HG03060 (cell line): ENCODE results near the gene B4GALNT3.
"Not testable (repeated sequence)": the region's sequence is repeated elsewhere in the genome, so short reads cannot be mapped to it uniquely, and the experiment has no call there.

Experiments
- ATAC-seq: cut with Tn5 transposase; IDR thresholded peaks from one replicate; pipeline ENCODE4 v1.9.1; 2021; ENCODE audit warnings: low read depth, moderate number of reproducible peaks; ENCODE audit not compliant: unreplicated experiment

B4GALNT3 gene

DNA sequence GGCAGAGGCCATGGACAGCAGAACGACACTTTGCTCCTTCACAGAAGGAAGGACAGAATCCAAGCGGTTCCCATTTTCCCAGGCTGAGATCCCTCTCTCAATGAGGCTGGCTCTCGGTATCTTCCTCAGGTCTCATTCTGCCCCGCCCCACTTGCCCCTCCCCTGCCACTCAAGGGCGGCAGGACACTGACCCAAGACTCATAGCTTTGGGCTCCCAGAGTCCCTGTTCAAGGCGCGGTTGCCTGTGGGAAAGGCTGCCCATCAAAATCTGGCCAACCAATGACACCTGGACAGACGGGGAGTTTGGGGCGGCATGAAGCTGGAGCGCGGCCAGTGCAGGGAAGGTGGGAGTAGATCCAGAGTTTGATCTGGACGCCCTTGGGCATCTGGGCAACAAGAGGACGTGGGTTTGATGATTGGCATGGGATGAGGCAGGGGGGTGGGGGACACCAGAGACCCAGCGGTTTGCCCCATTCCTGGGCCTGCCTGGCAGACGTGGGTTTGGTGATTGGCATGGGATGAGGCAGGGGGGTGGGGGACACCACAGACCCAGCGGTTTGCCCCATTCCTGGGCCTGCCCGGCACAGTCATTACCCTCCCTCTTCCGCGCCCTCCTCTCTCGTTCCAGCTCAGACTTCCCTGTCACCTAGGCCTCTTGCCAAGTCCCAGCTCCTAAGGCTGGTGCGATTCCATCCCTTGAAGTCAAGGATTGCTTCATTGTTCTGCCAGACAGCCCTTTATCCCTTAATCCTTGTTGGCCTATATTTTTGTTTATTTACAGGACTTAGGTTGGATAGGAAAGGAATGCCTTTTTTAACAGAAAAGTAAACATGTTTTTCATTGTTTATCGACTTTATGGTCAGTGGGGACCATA is 111.4 kb downstream of the B4GALNT3 start:
- no peak for ATAC-seq

DNA sequence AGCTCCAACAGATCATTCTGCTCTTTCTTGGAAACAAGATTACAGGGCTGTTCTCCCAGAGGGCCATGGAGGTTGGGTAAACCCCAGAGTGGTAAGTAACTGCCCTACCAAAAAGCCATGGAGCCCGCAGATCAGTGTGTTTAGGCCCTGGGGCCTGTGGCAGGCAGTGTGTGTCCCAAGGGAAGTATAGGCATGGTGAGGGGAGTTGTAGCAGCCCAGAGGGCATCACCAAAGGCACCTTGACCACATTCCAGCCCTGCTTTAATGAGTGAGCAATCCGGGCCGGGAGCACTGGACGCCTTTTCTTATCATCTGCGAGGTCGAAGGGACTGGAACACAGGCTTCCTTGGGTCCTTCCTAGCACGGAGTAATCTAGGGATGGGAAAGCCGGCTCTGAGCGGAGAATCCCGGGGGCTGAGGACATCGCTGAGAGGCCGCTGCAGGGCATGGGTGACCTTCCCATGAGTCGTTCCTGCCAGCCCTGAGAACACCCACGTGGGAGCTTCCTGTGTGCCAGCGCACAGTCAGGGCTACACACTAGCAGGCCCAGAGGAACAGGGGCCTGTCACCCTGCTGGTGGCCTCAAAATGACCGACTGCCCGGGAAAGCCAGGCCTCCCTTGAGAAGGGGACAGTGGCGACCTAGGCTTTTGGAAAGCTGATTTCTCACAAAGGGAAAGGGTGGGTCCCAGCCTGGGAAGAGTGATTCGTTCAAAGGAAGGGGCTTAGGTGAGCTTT is 112.2 kb downstream of the B4GALNT3 start:
- no peak for ATAC-seq

DNA sequence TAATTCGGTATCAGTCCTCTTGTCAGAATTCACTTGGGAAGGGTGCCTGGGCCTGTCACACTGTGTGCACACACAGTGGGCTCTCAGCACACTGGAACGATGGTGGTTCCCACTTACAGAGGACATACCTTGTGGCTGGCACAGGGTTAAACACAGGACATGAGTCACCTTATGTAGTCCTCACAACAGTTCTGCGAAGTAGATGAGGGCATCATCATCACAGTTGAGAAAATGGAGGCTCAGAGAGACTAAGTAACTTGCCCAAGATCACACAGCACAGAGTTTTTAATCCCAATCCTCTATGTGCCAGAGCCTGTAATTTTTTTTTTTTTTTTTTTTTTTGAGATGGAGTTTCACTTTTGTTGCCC is 112.8 kb downstream of the B4GALNT3 start:
- no peak for ATAC-seq

DNA sequence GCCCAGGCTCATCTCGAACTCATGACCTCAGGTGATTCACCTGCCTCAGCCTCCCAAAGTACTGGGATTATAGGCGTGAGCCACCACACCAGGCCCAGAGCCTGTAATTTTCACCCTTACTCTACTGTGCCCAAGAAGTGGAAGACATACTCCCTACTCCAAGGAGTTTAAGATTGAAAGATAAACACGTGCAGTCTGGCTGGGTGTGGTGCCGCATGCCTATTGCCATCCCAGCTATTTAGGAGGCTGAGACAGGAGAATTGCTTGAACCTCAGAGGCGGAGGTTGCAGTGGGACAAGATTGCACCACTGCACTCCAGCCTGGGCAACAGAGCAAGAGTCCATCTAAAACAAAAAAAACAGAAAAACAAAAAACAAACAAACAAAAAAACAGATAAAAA is 113.5 kb downstream of the B4GALNT3 start:
- ATAC-seq, result no peak

DNA sequence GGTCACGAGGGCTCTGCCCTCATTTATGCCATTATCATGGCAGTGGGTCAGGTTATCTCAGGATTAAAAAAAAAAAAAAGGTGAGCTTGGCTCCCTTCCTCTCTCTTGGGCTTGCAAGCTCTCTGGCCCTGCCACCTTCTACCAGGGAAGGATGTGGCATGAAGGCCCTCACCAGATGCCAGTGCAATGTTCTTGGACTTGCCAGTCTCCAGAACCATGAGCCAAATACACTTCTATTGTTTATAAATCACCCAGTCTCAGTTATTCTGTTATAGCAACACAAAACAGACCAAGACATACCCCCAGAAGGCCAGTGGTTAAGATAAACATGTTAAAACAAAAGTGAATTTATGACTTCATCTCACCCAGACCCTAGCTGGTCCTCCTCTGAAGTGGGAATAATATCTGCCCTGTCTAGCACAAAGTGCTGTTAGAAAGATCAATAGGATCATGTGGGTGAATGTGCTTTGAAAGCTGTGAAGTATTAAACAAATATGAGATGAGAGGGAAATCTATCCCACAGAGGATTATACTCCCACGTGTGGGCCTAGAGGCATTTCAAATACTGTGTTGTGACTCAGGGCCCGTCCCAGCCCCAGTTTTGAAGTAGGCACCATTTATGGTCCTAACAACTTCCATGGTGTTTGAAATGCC is 114.9 kb downstream of the B4GALNT3 start:
- no peak for ATAC-seq

DNA sequence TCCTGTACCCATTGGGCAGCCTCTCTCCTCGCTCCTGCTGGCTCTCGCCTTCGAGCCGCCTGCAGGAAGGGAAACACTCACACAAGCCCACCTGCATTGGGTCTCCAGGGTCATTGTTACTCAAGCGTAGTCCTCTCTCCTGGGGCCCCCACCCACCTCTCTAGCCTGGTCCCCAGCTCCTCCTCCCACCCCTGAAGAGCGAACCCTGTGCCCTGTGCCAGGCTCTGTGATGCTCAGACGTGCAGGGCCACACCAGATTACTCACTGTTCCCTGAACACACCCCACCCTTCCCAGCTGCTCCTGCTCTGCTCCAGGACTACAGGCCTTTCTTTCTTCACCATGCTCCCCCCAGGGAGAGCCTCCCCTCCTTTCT is 115.4 kb downstream of the B4GALNT3 start:
- no peak for ATAC-seq

DNA sequence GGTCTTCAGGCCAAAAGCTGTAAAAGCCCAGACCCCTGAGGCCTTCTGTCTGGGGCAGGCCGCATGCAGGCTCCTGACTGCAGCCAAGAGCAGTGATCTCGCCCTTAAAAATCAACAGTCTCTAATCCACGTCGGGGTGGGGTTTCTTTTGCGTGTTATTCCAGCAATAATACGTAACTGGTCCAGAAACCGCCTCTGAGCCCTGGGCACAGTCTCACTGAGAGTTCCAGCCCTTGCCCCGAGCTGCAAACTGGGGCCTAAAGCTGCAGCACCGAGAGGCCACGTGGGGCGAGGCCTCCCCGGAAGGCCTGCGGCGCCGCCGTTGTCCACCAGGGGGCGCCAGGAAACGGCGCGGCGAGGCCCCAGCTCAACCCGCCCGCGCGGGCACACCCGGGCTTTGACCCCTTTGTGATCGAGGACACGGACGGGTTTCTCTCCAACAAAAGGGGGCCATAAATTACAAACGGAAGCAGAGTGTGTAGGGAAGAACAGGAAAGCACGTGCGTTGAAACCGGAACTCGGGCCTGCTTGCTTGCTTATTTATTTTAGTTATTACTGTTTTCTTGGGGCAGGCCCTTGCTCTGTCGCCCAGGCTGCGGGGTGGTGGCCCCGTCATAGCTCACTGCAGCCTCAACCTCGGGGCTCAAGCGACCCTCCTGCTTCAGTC is 116.3 kb downstream of the B4GALNT3 start:
- no peak for ATAC-seq

DNA sequence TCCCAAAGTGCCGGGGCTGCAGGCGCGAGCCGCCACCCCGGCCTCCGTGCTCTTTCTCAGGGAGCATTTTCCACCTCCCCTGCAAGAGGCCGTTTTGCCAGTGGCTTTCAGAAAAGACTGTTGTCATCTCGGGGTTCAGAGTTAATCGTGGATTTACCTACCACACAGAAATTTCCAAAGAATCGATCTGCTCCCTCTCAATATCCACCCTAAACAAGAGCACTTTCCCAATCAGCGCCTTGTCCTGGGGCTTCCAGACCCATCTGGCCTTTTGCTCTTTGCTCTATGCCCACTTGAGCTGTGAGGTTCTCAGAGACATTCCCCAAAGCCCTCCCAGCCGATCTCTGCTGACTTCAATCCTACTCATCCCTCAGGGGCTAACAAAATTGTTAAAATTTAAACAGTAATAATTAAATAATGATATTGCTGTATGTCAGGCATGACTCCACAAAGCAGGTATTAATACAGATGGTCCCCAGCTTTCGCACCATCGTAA is 116.9 kb downstream of the B4GALNT3 start:
- no peak for ATAC-seq

DNA sequence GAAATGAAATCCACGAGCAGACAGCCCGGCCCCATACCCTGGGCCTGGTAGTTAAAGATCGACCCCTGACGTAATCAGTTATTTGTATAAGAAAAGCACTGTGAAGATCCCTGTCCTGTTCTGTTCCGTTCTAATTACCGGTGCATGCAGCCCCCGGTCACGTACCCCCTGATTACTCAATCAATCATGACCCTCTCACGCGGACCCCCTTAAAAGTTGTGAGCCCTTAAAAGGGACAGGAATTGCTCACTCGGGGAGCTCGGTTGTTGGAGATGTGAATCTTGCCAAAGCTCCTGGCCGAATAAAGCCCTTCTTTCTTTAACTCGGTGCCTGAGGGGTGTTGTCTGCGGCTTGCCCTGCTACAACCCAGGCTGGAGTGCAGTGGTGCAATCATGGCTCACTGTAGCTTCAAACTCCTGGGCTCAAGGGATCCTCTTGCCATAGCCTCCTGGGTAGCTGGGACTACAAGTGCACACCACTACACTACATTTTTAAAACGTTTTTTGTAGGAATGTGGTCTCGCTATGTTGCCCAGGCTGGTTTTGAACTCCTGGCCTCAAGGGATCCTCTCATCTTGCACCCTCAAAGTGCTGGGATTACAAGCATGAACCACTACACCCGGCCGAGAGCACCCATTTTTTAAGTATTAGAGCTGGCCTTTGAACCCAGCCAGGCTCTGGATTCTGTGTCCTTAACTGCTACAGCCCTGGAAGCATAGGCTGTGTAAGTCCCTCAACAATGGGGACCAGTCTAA is 118.4 kb downstream of the B4GALNT3 start:
- ATAC-seq, result not testable (repeated sequence)

DNA sequence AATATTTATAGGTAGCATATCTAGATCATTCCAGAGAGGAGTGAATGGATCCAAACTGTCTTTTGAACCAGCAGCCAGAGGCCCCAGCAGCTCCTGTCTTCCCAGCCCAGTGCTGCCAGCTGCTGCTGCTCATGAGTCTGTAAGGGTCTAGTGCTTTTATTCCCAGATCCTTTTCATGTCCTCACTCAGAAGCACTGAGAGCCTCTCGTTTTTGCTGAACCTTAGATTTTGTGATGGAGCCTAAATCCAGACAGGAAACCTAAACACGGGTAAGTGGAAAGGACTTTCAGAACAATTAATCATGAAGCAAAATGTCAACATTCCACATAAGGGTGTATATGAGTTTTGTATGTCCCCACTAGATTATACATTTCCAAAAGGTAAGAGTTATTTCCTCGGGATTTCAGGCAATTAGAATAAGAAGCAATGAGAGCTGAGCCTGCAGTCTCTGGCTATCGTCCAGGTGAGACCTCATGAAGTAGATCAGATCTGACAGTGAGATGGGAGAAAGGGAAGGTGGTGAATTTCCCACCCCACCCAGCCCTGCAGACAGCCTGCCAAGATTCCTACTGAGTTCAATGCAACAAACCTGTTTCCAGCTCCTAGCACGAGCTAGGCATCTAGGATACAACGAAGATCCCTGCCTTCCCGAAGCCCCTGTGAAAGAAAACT is 119.1 kb downstream of the B4GALNT3 start:
- ATAC-seq, result no peak

DNA sequence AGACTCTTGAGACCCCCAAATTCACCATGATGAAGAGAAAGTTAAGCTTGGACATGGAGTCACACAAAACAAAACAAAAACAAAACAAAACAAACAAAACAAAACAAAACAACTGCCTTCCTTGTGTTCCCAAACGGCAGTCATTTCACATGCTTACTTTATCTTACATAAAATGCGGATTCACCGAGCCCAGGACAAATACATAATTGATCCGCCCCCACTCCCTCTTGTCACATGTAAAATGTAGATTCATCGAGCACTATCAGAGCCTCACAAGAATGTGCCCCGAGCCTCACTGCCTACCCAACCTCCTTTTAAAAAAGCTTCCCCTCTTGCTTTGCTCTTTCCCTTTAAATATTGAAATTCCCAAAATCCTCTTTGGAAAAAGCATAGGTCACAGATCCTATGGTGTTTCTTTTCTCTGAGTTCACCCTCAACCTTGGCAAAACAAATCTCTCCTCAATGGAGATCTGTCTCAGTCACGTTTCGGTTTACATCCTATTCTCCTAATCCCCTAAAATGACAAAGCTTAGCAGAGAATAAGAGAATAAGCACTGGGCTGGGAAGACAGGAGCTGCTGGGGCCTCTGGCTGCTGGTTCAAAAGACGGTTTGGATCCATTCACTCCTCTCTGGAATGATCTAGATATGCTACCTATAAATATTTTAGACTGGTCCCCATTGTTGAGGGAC is 119.8 kb downstream of the B4GALNT3 start:
- no peak for ATAC-seq

DNA sequence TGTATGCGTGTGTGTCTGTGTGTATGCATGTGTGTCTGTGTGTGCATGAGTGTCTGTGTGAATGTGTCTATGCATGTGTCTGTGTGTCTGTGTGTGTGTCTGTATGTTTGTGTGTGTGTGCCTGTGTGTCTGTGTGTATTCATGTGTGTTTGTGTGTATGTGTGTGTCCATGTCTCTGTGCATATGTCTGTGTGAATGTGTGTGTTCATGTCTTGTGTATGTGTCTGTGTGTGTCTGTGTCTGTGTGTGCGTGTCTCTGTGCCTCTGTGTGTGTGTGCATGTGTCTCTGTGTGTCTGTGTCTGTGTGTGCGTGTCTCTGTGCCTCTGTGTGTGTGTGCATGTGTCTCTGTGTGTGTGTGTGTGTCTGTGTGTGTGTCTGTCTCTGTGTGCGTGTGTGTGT is 121.1 kb downstream of the B4GALNT3 start:
- ATAC-seq, result no peak

DNA sequence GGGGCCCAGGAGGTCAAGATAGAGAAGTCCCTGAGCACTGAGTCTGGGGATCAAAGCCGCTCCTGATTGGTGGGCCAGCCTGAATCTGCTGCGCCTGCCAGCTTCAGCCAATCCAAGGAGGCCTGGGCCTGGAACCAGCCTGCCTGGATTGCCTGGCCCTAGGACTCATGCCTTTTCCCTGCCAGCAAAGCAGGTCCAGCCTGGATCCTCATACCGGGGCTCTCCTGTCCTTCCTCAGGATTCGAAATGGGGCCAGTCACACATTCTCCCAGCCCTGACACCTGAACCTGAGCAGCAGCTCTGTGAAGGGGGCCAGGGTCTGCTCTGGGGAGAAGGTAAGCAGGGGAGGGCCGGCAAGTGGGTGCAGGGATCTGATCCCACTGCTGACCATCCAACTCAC is 121.6 kb downstream of the B4GALNT3 start:
- no peak for ATAC-seq

DNA sequence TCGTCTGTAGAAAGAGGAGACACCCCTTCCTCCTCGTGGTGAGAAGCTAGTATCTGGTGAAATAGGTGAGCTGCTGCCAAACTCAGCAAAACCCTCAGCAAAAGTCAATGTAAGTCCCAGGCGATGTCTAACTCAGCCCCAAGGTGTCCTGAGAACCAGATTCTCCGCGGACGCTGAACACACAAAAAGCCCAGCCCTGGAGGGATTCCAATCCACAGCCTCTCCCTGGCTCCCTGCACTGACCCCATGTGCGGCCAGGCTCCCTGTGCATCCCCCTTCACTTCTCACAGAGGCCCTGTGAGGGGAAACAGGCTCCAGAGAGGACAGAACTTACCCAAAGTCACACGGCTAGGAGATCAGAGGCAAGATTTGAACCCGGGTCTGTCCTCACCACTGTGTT is 122.0 kb downstream of the B4GALNT3 start:
- no peak for ATAC-seq

DNA sequence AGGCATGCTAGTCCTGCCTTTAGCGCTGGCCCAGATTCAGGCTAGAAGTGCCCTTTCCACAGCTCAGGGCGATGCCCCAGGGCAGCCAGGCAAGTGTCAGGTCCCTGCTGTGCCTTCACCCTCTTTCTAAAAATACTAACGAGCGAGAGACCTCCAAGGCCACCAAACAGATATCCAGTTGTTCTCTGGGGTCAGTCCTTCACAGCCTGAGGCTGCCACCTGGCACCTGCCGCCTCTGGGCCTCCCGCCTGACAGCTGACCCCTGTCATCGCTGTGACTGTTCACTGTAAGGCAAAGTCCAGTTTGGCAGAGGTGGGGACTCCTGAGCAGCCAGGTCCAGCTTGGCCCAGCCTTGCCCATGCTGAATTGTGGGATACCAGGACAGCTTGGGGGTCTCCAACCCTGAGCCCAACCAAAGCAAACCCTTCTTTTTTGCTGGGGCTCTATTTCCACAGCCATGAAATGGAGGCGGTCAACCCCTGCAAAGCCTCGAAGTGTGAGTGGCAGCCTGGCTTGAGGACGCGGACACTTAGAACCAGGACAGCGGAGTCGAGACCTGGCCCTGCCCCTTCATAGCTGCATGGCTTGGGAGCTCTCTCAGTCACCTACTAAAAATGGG is 123.6 kb downstream of the B4GALNT3 start:
- no peak for ATAC-seq

DNA sequence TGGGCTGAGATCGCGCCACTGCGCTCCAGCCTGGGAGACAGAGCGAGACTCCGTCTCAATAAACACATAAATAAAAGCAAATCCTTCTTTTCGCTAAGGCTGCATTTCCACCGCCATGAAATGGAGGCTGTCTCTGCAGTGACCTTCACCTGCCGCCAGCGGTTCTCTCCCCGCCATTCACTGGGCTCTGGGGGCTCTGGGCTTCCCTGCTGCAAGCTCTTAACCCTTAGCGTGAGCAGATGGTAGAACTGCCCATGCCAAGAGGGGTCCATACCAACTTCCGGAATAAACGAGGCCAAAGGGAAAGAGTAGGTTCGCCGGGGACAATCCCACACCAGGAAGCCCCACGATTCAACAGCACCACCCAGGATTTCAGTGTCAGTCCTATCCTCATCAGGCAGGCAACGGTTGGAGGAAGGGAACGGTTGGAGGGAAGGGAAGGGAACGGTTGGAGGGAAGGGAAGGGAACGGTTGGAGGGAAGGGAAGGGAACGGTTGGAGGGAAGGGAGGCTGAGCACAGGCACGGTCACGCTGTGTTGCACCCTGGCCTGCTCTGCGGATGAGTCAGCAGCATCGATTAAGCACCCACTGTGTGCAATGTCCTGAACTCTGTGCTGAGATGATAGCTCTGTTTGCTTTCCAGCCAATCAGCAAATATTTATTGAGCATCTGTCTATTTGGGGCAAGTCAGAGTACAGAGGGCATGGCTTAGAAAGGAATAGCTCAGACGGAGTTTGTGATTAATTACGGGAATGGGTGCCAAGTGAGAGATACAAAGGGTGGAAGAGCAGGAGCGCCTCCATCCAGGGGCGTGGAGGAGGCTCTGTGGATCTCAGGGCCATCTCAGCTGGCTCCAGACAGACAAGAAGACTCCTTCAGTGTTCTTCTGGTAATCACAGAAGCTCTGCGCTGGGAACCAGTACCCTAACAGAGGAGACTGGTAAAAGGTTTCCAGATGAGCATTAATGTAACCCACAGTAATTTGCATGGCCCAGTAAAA is 125.6 kb downstream of the B4GALNT3 start:
- no peak for ATAC-seq

DNA sequence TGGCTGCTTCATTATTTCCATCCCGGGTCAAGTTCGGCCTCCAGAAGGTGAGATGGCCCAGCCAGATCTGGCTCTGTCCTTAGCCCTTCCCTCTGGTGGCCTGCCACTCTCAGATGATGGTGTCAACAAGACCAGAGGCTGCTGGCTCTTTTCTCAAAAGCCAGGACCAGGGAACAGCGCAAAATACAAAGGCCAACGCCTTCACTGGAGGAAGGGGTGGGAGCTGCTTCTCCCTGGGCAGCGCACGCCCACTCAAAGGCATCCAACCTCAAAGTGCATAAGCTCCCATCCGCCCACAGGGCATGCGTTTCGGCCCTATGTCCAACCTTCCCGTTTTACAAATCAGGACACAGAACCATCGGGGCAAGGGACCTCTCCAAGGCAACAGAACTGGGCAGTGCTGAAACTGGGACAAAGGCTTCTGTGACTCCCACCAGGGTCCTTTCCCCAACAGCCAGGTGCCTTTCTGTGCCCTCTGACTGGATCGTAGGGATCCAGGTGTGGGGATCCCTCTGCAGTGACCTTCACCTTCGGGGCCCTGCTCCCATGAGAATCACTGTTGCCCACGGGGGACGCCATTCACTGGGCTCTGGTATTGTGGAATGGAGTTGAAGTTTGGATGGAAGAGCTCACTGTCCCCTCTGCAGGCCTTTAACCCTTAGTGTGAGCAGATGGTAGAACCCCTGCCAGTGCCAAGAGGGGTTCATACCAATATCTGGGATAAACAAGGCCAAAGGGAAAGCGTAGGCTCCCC is 126.8 kb downstream of the B4GALNT3 start:
- ATAC-seq, result no peak
